Neuron (in vitro differentiated cells): ENCODE data around the gene INPP5A.

Experiments used
- H2AFZ ChIP-seq: one replicate; pipeline ENCODE4 v1.6.1; 2013; ENCODE audit warnings: low read depth, mild to moderate bottlenecking, inconsistent platforms, low read length, moderate library complexity
- H3K27me3 ChIP-seq: one replicate; pipeline ENCODE4 v1.6.1; 2013; ENCODE audit warnings: low read length; ENCODE audit not compliant: insufficient read depth
- H3K36me3 ChIP-seq: one replicate; pipeline ENCODE4 v1.6.1; 2013; ENCODE audit warnings: low read length; ENCODE audit not compliant: insufficient read depth
- H3K4me1 ChIP-seq: one replicate; pipeline ENCODE4 v1.6.1; 2013; ENCODE audit warnings: low read length; ENCODE audit not compliant: insufficient read depth
- H3K4me3 ChIP-seq: 2 replicates; pipeline ENCODE4 v1.5.1; 2013; ENCODE audit warnings: mild to moderate bottlenecking, low read length, moderate library complexity
- H3K9me3 ChIP-seq: one replicate; pipeline ENCODE4 v1.6.1; 2013; ENCODE audit warnings: low read length

INPP5A gene

GRCh38 chr10:132578287-132578951 is 40.8 kb downstream of the INPP5A start:
- Histone ChIP-seq H3K4me1 (peaks cover 19% of the 10 kb centered on the region), H2AFZ (no peak overlapping the region), H3K4me3 (no peak overlapping the region), H3K36me3 (no peaks in the 10 kb centered on the region), H3K9me3 (no peaks in the 10 kb centered on the region), H3K27me3 (no peaks in the 10 kb centered on the region)

- H3K27me3 ChIP-seq: no peaks in the 10 kb centered on the region
- H3K4me1 ChIP-seq: peaks cover 19% of the 10 kb centered on the region
- H3K9me3 ChIP-seq: no peaks in the 10 kb centered on the region
- no peak overlapping the region for H2AFZ ChIP-seq
- no peak overlapping the region for H3K4me3 ChIP-seq
- no peaks in the 10 kb centered on the region for H3K36me3 ChIP-seq
Observed at GRCh38 chr10:132579027-132579859, 41.7 kb downstream of the INPP5A start.

- no peaks in the 10 kb centered on the region for H3K36me3 ChIP-seq
- no peaks in the 10 kb centered on the region for H3K27me3 ChIP-seq
- no peak overlapping the region for H3K4me3 ChIP-seq
- H3K9me3 ChIP-seq: no peaks in the 10 kb centered on the region
- peaks cover 11% of the 10 kb centered on the region for H3K4me1 ChIP-seq
- no peak overlapping the region for H2AFZ ChIP-seq
Observed at GRCh38 chr10:132580143-132580542, 42.6 kb downstream of the INPP5A start.

GRCh38 chr10:132580617-132581016 is 43.0 kb downstream of the INPP5A start:
- Histone ChIP-seq H3K9me3 (peaks cover under 1% of the 10 kb centered on the region), H3K36me3 (no peaks in the 10 kb centered on the region), H3K4me3 (no peak overlapping the region), H3K27me3 (no peaks in the 10 kb centered on the region), H2AFZ (no peak overlapping the region), H3K4me1 (peaks cover 6% of the 10 kb centered on the region)

GRCh38 chr10:132582137-132582536 is 44.5 kb downstream of the INPP5A start:
- Histone ChIP-seq H3K4me3 (no peak overlapping the region), H3K9me3 (peaks cover 4% of the 10 kb centered on the region), H3K4me1 (peaks cover 6% of the 10 kb centered on the region), H3K27me3 (no peaks in the 10 kb centered on the region), H2AFZ (no peak overlapping the region), H3K36me3 (no peaks in the 10 kb centered on the region)

- H3K4me1 ChIP-seq: peaks cover 6% of the 10 kb centered on the region
Observed at GRCh38 chr10:132582771-132583170, 45.2 kb downstream of the INPP5A start.

GRCh38 chr10:132583456-132583855 is 45.9 kb downstream of the INPP5A start:
- H2AFZ ChIP-seq: no peak overlapping the region
- H3K27me3 ChIP-seq: no peaks in the 10 kb centered on the region
- no peaks in the 10 kb centered on the region for H3K36me3 ChIP-seq
- no peak overlapping the region for H3K4me3 ChIP-seq
- peaks cover 4% of the 10 kb centered on the region for H3K9me3 ChIP-seq
- H3K4me1 ChIP-seq: peaks cover 6% of the 10 kb centered on the region

More at GRCh38 chr10:132582771-132583170, 45.2 kb downstream of the INPP5A start:
- no peak overlapping the region for H2AFZ ChIP-seq
- no peaks in the 10 kb centered on the region for H3K27me3 ChIP-seq
- H3K36me3 ChIP-seq: no peaks in the 10 kb centered on the region
- H3K4me3 ChIP-seq: no peak overlapping the region
- H3K9me3 ChIP-seq: peaks cover 4% of the 10 kb centered on the region

- Histone ChIP-seq H3K27me3 (no peaks in the 10 kb centered on the region), H3K4me1 (peaks cover 6% of the 10 kb centered on the region), H2AFZ (no peak overlapping the region), H3K36me3 (no peaks in the 10 kb centered on the region), H3K9me3 (peaks cover 5% of the 10 kb centered on the region), H3K4me3 (no peak overlapping the region)
Observed at GRCh38 chr10:132584081-132584480, 46.5 kb downstream of the INPP5A start.

- H3K4me3 ChIP-seq: no peak overlapping the region
Observed at GRCh38 chr10:132585732-132586722, 48.4 kb downstream of the INPP5A start.

GRCh38 chr10:132586739-132587138 is 49.2 kb downstream of the INPP5A start:
- H3K9me3 ChIP-seq: peaks cover 13% of the 10 kb centered on the region
- no peaks in the 10 kb centered on the region for H3K27me3 ChIP-seq
- no peaks in the 10 kb centered on the region for H3K36me3 ChIP-seq
- no peak overlapping the region for H3K4me3 ChIP-seq
- peaks cover 6% of the 10 kb centered on the region for H3K4me1 ChIP-seq
- H2AFZ ChIP-seq: no peak overlapping the region

More at GRCh38 chr10:132585732-132586722, 48.4 kb downstream of the INPP5A start:
- H2AFZ ChIP-seq: no peak overlapping the region
- peaks cover 6% of the 10 kb centered on the region for H3K4me1 ChIP-seq
- no peaks in the 10 kb centered on the region for H3K36me3 ChIP-seq
- peaks cover 13% of the 10 kb centered on the region for H3K9me3 ChIP-seq
- no peaks in the 10 kb centered on the region for H3K27me3 ChIP-seq

GRCh38 chr10:132587175-132587574 is 49.6 kb downstream of the INPP5A start:
- H3K36me3 ChIP-seq: no peaks in the 10 kb centered on the region
- peaks cover 13% of the 10 kb centered on the region for H3K9me3 ChIP-seq
- peaks cover 6% of the 10 kb centered on the region for H3K4me1 ChIP-seq
- no peak overlapping the region for H2AFZ ChIP-seq
- no peaks in the 10 kb centered on the region for H3K27me3 ChIP-seq
- no peak overlapping the region for H3K4me3 ChIP-seq

GRCh38 chr10:132588301-132589013 is 50.9 kb downstream of the INPP5A start:
- H2AFZ ChIP-seq: no peak overlapping the region
- peaks cover under 1% of the 10 kb centered on the region for H3K4me1 ChIP-seq
- H3K4me3 ChIP-seq: no peak overlapping the region
- peaks cover 16% of the 10 kb centered on the region for H3K9me3 ChIP-seq
- H3K27me3 ChIP-seq: no peaks in the 10 kb centered on the region
- H3K36me3 ChIP-seq: no peaks in the 10 kb centered on the region
